Measurements from ENCODE around the gene ARVCF. TPM values are rescaled to one million over a fixed set of nuclear protein-coding genes. Genes with fewer than 3 reads are reported as not detected.

The ARVCF gene
- total RNA-seq, 4 donors from 2014 or later = 10.7 to 21.2 (median 18.4) TPM

DNA sequence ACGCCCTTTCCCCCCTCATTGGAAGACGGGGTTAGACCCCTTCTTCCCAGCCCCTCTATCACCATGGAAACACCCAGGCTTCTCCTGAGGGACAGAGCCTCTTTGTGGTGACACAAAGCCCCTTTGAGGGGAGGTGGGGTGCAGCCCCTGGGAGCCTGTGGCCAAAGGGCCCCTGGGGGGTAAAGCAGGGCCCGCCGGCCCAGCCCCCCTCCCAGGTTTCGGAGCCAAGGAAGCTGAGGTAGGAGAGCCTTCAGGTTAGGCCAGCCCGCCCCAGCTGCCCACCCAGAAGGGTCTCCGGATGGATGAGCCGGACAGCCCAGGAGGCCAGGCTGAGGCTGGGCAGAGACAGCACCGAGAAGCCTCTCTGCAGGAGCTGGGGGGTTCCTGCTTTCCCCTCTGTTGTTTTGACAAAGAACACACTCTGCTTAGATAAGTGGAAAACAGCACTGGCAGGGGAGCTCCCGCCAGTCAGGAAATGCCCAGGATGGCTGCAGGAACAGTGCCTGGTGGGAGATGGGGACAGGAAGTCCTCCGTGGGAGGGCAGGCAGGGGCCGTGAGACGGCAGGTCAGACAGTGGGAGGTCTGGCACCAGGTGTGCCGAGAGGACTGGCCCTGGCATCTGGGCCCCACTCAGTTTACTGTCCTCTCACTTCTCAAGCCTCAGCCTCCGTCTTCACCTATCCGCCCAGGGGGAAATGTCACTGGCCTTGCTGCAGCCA, 18.2 kb downstream of the ARVCF start:
- H3K27ac ChIP-seq = no peak overlapping the region
- TF ChIP-seq CTCF (IDR thresholded peaks at IDR 0.05) = no peak
- TF ChIP-seq POLR2A (IDR thresholded peaks at IDR 0.05) = no peak
- H3K4me1 ChIP-seq = no peaks in the 10 kb centered on the region
- DNase-seq = no peak
- H3K4me3 ChIP-seq = no peak overlapping the region
- H3K36me3 ChIP-seq = no peaks in the 10 kb centered on the region
- H3K9me3 ChIP-seq = peaks cover 0 to under 1% (median 0%) of the 10 kb centered on the region in 4 donors
- no peaks in the 10 kb centered on the region for H3K27me3 ChIP-seq

GRCh38 chr22:19997561-19998231, 18.9 kb downstream of the ARVCF start:
- no peak for TF ChIP-seq POLR2A (IDR thresholded peaks at IDR 0.05)
- no peak for TF ChIP-seq CTCF (IDR thresholded peaks at IDR 0.05)
- no peaks in the 10 kb centered on the region for H3K27me3 ChIP-seq
- H3K27ac ChIP-seq = no peak overlapping the region
- H3K9me3 ChIP-seq = no peaks in the 10 kb centered on the region
- no peak for DNase-seq
- no peaks in the 10 kb centered on the region for H3K4me1 ChIP-seq
- H3K4me3 ChIP-seq = no peak overlapping the region
- no peaks in the 10 kb centered on the region for H3K36me3 ChIP-seq

- Histone ChIP-seq H3K9me3 (no peaks in the 10 kb centered on the region), H3K27ac (no peak overlapping the region), H3K4me1 (no peaks in the 10 kb centered on the region), H3K36me3 (no peaks in the 10 kb centered on the region), H3K4me3 (no peak overlapping the region), H3K27me3 (no peaks in the 10 kb centered on the region)
- TF ChIP-seq CTCF (IDR thresholded peaks at IDR 0.05) (no peak), POLR2A (IDR thresholded peaks at IDR 0.05) (no peak)
- DNase-seq = no peak
These were observed 19.8 kb downstream of the ARVCF start for GRCh38 chr22:19996694-19997384.

DNA sequence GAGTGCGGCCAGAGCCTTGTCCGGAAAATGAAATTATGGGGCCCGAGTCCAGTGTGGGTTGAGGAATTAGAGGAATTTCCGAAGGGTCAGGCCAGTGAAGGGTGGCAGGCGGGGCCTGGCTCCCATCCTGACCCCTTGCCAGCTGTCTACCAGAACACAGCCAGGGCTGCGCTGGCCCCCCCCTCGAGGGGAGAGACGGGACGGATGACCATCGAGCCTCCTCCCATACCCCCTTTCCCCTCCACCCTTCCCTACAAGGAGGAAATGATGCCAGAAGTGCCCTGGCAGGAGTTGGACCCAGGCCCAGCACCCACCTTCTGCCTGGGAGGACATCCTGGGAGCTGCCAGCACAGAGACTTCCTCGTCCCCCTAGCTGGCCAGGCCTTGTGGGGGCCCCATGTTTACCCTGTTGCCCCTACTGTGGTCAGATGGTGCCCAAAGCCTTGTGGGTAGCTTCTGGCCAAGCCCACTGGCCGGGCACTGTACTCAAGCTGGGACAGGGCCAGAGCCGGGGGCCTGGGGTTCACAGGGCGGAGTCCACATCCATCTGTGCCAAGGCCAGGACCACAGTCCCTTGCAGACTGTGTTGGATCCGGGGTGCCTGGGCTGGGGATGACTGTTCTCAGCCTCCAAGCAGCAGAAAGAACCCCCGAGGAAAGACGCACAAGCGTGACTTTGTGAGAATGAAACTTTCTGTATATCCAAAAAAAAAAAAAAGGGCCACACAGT, 20.8 kb downstream of the ARVCF start:
- no peaks in the 10 kb centered on the region for H3K9me3 ChIP-seq
- no peak for DNase-seq
- H3K27ac ChIP-seq = peak overlapping the region in 1 of 4 donors; percentile 25
- no peaks in the 10 kb centered on the region for H3K36me3 ChIP-seq
- H3K4me1 ChIP-seq = no peaks in the 10 kb centered on the region
- no peaks in the 10 kb centered on the region for H3K27me3 ChIP-seq
- no peak overlapping the region for H3K4me3 ChIP-seq
- no peak for TF ChIP-seq POLR2A (IDR thresholded peaks at IDR 0.05)
- TF ChIP-seq CTCF (IDR thresholded peaks at IDR 0.05) = no peak

DNA sequence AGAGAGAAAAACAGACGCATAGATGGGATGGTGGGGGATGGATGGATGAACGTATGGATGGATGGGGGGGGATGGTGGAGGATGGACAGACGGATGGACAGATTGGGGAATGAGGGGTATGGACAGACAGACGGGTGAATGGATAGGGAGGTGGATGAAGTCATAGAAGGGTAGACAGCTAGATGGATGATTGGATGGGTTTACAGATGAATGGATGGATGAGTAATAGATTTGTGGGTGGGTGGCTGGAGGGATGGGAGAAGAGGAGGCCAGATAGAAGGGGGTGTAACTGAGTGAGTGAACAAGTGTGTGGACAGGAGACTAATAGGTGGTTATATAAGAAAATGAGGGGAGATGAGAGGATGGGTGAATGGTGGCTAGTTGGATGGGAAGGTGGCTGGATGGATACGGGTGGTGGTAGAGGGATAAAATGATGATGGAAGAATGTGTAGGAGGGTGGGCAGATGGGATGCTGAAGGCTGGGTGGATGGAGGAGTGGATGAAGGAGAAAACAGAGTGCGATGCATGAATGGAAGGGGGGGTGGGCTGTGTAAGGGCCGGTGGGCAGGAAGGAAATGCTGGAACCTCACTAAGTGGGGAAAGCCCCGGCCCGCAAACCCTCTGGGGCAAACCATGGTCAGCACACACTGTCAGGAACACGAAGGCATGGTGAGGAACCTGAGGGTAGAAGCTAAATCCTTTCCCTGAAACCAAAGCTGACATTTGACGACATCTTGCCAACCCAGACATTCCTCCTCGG, 21.6 kb downstream of the ARVCF start:
- DNase-seq = no peak
- H3K36me3 ChIP-seq = no peaks in the 10 kb centered on the region
- H3K27me3 ChIP-seq = no peaks in the 10 kb centered on the region
- H3K4me1 ChIP-seq = no peaks in the 10 kb centered on the region
- no peaks in the 10 kb centered on the region for H3K9me3 ChIP-seq
- no peak overlapping the region for H3K4me3 ChIP-seq
- TF ChIP-seq CTCF (IDR thresholded peaks at IDR 0.05) (no peak), POLR2A (IDR thresholded peaks at IDR 0.05) (no peak)
- H3K27ac ChIP-seq = no peak overlapping the region
